Neutrophil (primary cell): ENCODE results near the gene DCT.

Experiments
- H3K27ac ChIP-seq: fragments of 200-600 bp; sonication (generic); 2 replicates; pipeline ENCODE4 v1.5.1; 2016; ENCODE audit warnings: mild to moderate bottlenecking, moderate library complexity
- H3K27me3 ChIP-seq: fragments of 200-600 bp; sonication (generic); 2 replicates; pipeline ENCODE4 v1.6.0; 2016; ENCODE audit warnings: mild to moderate bottlenecking
- H3K36me3 ChIP-seq: fragments of 200-600 bp; sonication (generic); 2 replicates; pipeline ENCODE4 v1.5.1; 2017
- H3K4me1 ChIP-seq, 2 experiments: fragments of 200-600 bp in 1 of 2; sonication (generic) in 1 of 2; 1 replicate in 1 of 2; 2 replicates in 1 of 2; pipeline versions ENCODE4 v1.5.1 to v1.6.1; 2013 to 2016; ENCODE audit warnings: low read depth in 1 of 2, low read length in 1 of 2, mild to moderate bottlenecking in 1 of 2, moderate library complexity in 1 of 2; ENCODE audit not compliant: control insufficient read depth in 1 of 2, insufficient read depth in 1 of 2
- H3K4me3 ChIP-seq, 2 experiments: fragments of 200-600 bp in 1 of 2; sonication (generic) in 1 of 2; 1 replicate in 1 of 2; 2 replicates in 1 of 2; pipeline ENCODE4 v1.5.1; 2013 to 2016; ENCODE audit warnings: low read depth in 1 of 2, low read length in 1 of 2, mild to moderate bottlenecking in 1 of 2, moderate library complexity in 1 of 2
- H3K9me3 ChIP-seq: fragments of 200-600 bp; sonication (generic); 2 replicates; pipeline ENCODE4 v1.5.1; 2016
- TF ChIP-seq, protein P1 (sequence below): fragments of 200-600 bp; sonication (generic); IDR thresholded peaks from 2 replicates; pipeline ENCODE4 v1.5.1; 2016; ENCODE audit warnings: antibody characterized with exemption

The DCT gene

DNA sequence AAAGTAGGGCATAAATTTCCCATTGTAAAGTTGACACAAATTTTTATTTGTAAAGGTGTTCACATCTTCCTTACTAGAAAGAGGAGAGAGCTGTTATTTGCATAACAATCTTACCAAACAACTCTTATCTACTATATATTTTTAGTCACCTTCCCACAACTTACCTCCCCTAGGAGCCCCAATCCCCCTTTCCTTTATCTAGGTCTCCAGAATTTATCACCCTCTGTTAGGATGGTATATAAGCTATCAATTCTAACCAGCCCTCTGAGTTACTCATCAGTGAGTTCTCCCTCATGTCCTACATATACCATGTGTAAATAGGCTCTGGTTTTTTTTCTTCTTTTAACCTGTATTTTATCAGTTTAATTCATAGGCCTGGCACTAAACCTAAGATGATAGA lies 62.2 kb downstream of the DCT start:
- Histone ChIP-seq H3K36me3 (no peaks in the 10 kb centered on the region), H3K4me1 (no peaks in the 10 kb centered on the region), H3K4me3 (no peak overlapping the region), H3K27ac (no peak overlapping the region), H3K27me3 (peaks cover 37% of the 10 kb centered on the region), H3K9me3 (no peaks in the 10 kb centered on the region)
- TF ChIP-seq, protein P1, sequence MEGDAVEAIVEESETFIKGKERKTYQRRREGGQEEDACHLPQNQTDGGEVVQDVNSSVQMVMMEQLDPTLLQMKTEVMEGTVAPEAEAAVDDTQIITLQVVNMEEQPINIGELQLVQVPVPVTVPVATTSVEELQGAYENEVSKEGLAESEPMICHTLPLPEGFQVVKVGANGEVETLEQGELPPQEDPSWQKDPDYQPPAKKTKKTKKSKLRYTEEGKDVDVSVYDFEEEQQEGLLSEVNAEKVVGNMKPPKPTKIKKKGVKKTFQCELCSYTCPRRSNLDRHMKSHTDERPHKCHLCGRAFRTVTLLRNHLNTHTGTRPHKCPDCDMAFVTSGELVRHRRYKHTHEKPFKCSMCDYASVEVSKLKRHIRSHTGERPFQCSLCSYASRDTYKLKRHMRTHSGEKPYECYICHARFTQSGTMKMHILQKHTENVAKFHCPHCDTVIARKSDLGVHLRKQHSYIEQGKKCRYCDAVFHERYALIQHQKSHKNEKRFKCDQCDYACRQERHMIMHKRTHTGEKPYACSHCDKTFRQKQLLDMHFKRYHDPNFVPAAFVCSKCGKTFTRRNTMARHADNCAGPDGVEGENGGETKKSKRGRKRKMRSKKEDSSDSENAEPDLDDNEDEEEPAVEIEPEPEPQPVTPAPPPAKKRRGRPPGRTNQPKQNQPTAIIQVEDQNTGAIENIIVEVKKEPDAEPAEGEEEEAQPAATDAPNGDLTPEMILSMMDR = no peak

DNA sequence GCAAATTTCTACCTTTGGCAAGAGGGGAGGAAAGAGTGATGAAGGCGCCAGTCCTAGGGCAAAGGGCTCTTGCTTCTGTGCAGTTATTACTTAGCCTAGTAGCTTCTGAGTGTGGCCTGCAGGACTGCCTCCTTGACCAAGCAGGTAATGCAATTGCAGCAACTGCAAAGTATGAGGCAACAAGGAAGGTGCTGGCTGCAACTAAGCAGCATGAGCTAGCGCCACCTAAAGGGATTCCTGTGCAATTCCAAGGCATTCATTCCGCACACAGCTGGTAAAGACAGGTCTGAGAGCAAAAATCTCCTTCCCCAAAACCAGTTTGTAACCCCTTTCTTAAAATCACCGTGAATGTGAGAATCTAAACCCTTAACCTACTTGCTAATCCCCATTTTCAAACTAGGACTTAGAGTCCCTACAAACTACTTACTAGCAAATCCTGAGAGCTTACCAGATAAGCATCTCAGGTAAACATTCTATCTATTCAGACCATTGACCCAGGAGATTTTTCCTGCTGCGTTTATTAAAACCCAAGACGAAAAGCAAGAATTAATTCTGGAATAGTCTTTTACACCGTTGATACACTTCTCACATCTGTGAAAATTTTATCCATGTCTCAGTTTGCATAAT lies 62.9 kb downstream of the DCT start:
- H3K27ac ChIP-seq = no peak overlapping the region
- TF ChIP-seq, protein P1 = no peak
- no peaks in the 10 kb centered on the region for H3K4me1 ChIP-seq
- peaks cover 39% of the 10 kb centered on the region for H3K27me3 ChIP-seq
- H3K9me3 ChIP-seq = no peaks in the 10 kb centered on the region
- H3K4me3 ChIP-seq = no peak overlapping the region
- H3K36me3 ChIP-seq = no peaks in the 10 kb centered on the region

DNA sequence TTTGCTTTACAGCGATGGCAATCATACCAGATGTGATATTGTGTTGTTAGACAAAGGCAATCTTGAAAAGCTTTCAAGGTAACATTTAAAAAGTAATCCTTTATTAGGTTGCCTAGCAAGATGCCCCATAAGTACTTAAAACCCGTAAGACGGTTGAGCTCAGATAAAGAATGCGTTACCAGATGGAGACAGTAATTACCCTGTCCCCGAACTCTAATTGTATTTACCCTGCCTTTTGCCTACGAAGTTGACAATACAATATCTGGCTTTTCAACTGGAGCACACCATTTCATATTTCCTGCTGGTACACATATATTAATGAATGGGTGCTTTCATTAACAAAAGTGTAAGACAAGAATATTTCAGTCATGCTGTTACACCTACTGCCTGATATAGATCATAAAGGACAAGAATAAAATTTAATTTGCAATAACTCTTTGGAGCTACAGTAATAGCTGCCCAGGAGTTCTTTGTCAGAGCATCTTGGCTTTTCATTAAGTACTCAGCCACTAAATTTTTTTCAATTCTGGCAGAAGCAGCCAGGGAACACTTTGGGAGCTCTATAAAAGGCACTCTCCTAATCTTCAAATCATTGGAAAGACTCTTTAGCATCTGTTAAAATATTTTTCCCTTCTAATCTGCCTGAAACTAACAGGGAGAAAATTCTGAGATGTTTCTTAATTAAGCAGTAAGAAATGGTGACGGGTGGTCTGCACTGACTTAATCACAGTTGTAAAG lies 63.8 kb downstream of the DCT start:
- Histone ChIP-seq H3K4me1 (no peaks in the 10 kb centered on the region), H3K27ac (no peak overlapping the region), H3K4me3 (no peak overlapping the region), H3K36me3 (no peaks in the 10 kb centered on the region), H3K27me3 (peaks cover 36% of the 10 kb centered on the region), H3K9me3 (no peaks in the 10 kb centered on the region)
- TF ChIP-seq, protein P1 = no peak

DNA sequence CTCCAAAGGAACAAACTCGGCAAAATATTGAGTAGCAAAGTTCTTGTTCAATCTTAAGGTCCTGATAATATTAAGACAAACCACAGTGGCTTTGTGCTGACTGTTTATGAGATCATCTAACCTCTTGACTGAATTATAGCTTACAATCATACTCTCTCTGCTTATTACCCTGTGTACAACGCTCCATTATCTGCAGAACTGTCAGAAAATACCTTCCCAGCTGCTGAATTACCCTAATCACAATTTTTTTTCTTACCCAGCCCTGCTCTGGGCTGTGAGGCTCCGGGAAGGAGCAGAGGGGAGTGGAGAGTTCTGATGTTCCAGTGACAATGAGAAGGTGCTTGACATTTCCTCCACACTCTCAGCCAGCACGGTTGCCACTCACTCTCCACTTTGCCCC lies 64.8 kb downstream of the DCT start:
- Histone ChIP-seq H3K4me1 (no peaks in the 10 kb centered on the region), H3K27ac (no peak overlapping the region), H3K36me3 (no peaks in the 10 kb centered on the region), H3K4me3 (no peak overlapping the region), H3K9me3 (no peaks in the 10 kb centered on the region), H3K27me3 (peaks cover 32% of the 10 kb centered on the region)
- TF ChIP-seq, protein P1 = no peak

DNA sequence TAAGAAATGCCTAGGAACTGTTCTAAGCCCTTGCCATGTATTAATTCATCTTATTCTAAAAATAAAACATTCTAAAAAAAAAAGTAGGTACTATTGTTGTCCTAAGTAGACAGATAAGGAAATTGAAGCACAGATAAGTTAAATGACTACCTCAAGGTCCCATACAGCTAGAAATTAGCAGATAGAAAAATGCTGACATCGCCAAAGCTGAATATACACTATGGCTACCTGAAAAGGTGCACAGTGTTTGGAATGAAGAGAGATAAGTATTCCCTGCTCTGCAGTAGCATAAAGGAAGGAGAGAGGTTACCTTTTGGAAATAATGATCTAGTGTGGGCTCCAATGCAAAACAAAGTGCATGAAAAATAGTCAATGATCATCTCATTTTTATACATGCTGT lies 65.3 kb downstream of the DCT start:
- Histone ChIP-seq H3K4me3 (no peak overlapping the region), H3K36me3 (no peaks in the 10 kb centered on the region), H3K9me3 (no peaks in the 10 kb centered on the region), H3K4me1 (no peaks in the 10 kb centered on the region), H3K27ac (no peak overlapping the region), H3K27me3 (peaks cover 32% of the 10 kb centered on the region)
- TF ChIP-seq, protein P1 = no peak
